NCI-H1417 treated with DMSO at 0.1 percent for 48 hours (cell line): Measurements from ENCODE around the gene HDAC7.

Experiments used
- DNase-seq: peaks from one replicate; lab custom pipeline; 2025; lab: John Stamatoyannopoulos, UW

The HDAC7 gene

GRCh38 chr12:47777741-47778558 is 41.8 kb downstream of the HDAC7 start:
- DNase-seq: no peak

- no peak for DNase-seq
Observed at GRCh38 chr12:47777151-47777550, 42.6 kb downstream of the HDAC7 start.

DNA sequence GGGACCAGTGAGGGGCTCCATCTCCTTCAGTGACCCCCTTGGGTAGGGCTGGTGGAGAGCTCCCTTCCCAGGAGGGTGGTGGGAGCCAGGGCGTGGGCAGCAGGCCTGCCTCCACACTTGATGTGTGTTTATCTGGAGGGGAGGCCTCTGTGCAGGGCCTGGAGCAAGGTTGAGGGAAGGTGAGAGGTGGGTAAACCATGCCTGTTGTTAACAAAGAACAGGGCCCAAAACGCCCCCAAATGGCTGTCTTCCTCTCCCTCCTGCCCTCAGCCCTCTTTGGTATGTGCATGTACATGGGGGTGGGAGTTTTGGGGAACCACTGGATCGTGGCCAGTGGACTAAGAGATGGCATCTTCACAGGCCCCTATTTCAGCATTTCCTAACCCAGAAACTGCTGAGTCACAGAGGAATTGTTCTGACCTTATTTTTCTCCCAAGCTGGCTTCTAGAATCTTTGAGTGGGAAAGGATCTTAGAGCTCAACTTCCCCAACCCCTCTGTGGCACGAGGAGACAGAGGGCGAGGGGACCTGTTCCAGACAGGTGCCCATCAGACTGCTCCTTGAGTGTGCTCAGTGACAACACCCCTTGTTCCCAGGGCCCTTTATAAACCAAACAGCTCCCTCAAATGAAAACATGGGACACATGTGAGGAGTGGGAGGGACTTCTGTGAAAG is 43.1 kb downstream of the HDAC7 start:
- DNase-seq: no peak

- DNase-seq: no peak
Observed at GRCh38 chr12:47775100-47775911, 44.4 kb downstream of the HDAC7 start.

GRCh38 chr12:47774663-47775062 is 45.0 kb downstream of the HDAC7 start:
- DNase-seq: no peak

GRCh38 chr12:47773858-47774580 is 45.7 kb downstream of the HDAC7 start:
- no peak for DNase-seq

- no peak for DNase-seq
Observed at GRCh38 chr12:47773062-47773857, 46.4 kb downstream of the HDAC7 start, which contains the start of gene SLC48A1. SLC48A1 (plus strand) TSS chr12:47773238; CDS start chr12:47773305, 67 bp downstream.

GRCh38 chr12:47772738-47773061 is 47.0 kb downstream of the HDAC7 start:
- DNase-seq: no peak

- DNase-seq: no peak
Observed at GRCh38 chr12:47772094-47772660, 47.5 kb downstream of the HDAC7 start.

GRCh38 chr12:47771304-47771703 is 48.4 kb downstream of the HDAC7 start:
- no peak for DNase-seq

- DNase-seq: no peak
Observed at GRCh38 chr12:47770086-47770726, 49.5 kb downstream of the HDAC7 start.

DNA sequence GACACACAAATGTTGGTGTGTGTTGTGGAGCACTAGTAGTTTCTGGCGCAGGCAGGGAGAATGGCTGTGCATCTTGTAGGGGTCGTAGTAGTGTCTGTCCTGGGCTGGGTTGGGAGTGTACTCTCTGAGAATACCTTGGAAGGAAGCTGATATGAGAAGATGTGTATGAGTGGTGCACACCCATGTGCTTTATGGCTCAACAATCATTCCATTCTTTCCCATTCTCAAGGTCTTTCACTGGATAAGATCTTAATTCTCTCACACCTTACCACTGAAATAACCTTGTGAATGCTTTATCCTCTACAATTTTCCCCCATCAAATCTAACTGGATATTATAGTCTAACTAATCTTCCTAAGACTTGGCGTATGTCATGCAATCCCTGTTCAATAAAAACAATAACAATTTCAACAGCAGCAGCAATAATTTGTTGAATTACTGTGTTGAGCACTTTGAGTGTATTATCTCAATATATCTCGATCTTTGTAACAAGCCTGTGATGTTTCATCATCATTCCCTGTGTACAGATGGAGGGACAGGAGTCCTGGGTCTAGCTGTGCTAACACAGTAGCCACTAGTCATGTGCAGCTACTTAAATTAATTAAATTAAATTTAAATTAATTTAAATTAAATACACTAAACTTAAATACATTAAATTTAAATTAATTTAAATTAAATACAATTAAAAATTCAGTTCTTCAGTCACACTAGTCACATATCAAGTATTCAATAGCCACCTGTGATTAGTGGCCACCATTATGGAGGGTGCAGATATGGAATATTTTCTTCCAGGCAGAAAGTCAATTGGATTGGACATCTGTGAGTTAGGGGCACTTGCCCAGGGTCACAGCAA is 50.2 kb downstream of the HDAC7 start:
- no peak for DNase-seq

DNA sequence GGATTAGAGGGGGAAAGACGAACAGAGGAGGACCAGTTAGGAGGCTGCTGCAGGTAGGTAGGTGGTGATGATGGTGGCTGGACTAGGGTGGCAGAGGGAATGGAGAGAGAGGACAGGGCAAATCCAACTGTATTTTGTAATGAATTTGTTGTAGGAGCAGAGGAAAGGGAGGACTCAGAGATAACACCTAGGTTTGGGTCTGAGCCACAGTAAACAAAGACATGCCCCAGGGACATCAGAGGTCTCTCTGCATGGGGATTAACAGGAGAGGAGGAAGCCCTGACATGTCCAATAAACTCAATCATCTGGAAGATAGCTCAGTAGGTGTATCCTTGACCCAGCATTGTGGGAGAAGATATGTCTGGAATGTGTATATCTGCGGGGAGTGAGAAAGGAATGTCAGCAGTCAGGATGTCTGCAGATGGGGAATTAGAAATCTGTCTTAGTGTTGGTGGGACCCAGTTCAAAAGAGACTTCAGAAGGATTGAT is 51.3 kb downstream of the HDAC7 start:
- no peak for DNase-seq

DNA sequence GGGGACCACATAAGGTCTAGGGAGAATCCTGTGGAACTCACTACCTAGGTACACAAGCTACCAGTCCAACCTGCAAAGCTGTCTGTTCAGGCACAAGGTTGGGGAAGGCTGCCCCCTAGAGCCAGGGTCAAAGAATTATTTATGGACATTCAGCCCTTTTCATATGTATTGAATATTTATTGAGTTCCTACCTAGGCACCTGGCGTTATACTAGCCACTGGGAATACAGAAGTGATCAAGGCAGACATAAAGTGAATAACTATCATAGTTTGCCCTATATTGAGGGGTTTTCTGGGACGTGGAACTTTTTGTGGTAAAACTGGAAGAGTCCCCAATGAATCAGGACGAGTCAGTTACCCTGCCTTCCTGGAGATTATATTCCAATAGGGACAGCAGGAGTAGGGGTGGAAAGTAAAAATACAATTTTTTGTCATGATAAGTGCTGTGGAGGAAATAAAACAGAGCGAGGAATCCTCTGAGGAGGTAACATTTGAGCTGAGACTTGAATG is 52.4 kb downstream of the HDAC7 start:
- no peak for DNase-seq

DNA sequence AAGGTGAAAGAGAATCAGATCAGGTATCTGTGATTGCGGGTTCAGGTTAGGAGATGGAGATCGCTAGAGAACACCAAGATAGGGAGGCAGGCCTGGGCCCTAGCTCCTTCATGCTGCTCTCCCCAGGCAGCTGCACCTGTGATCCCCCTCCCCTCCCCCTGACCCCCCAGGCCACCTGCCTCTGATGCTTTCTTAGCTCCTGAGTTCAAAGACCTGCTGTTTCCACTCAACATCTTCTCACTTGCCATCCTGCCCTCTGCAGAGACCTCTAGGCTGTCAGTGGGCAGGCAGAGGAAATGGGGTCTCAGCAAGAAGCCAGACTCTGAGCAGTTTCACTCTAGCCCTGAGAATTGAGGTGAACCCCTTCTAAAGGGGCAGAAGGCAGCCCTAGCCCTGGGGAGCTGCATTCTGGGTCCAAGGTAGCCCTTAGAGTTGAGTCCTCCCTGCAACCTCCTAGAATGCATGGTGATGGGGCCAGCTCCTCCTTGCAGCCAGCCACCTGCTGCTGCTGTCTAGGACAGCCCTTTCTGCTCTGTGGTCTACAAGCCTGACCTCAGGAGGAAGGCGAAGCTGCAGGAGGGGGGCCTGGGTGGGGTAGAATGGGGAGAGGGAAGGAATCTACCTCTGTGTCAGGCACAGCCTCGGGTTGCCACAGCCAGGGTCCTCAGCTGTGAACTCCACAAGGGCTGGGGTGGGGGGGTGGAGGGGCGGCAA is 53.0 kb downstream of the HDAC7 start:
- no peak for DNase-seq

DNA sequence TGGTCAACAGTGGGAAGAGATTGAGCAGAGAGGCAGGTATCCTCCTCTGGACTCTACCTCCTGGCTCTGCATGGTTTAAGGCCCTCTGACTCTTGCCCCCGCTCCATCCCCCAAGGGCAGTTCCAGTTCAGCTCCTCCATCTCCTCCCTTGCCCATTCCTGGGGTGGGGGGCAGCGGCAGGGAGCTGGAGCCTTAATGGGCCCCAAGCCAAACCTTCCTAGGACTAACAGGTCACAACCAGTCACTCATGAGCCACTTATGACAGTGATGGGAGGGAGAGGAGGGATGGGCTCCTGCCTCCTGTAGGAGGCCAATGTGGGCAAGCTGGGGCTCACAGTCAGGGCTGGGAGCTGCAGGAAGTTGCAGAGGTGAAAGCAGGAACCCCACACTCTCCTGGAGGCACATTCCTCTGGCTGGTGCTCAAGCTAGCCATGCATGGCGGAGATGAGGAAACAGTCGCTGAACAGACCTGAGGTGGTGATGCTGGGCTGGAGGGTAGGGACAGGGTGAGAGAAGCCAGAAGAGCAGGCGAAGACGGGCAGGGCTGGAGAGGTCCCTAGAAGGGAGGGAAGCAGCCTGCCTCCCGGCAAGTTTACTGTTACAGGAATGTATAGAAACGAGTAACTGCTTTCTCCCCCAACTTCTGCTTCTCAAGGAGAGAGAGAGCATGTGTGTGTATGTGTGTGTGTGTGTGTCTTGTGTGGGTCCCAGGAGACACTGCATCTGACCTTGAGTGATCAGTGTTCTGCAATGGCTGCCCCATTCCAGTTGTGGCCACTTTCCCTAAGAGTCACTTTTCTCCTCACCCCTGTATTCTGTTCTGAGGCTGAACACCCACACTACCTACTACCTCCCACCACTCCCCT is 56.0 kb downstream of the HDAC7 start:
- no peak for DNase-seq

GRCh38 chr12:47762850-47763465 is 56.7 kb downstream of the HDAC7 start:
- no peak for DNase-seq
